Tibial artery (tissue), 4 donors: ENCODE data around the gene POLD4.

Source experiments
- DNase-seq, 2 donors: peaks; one replicate each; pipeline ENCODE4 v3.0.0-alpha.2; 2019
- H3K27ac ChIP-seq, 2 donors: fragments of 200-600 bp; sonication (generic) in 1 of 2; 1 replicate in 1 of 2; 2 replicates in 1 of 2; pipeline ENCODE4 v1.5.1; 2018 to 2019; ENCODE audit warnings: mild to moderate bottlenecking in 1 of 2
- H3K27me3 ChIP-seq, 2 donors: fragments of 200-600 bp; sonication (generic) in 1 of 2; one replicate each; pipeline versions ENCODE4 v1.5.1 to v1.6.0; 2016 to 2019
- H3K36me3 ChIP-seq, 3 donors: fragments of 200-600 bp; sonication (generic) in 2 of 3; one replicate each; pipeline ENCODE4 v1.5.1; 2016 to 2019; ENCODE audit warnings: mild to moderate bottlenecking in 2 of 3
- H3K4me1 ChIP-seq, 4 donors: fragments of 200-600 bp; sonication (generic) in 2 of 4; 1 replicate in 3 of 4; 2 replicates in 1 of 4; pipeline ENCODE4 v1.5.1; 2016 to 2019
- H3K4me3 ChIP-seq, 2 donors: fragments of 200-600 bp; sonication (generic) in 1 of 2; 1 replicate in 1 of 2; 2 replicates in 1 of 2; pipeline ENCODE4 v1.5.1; 2018 to 2019; ENCODE audit warnings: mild to moderate bottlenecking in 2 of 2
- H3K9me3 ChIP-seq, 3 donors: fragments of 200-600 bp; sonication (generic) in 1 of 3; one replicate each; pipeline ENCODE4 v1.5.1; 2016 to 2019
- intact Hi-C: fragments of 100-400 bp; cut with DNase I; formaldehyde crosslinking; loops from one replicate; pipeline ENCODE4 v1.15.0; 2023; ENCODE audit warnings: low total_unique reads
- TF ChIP-seq, protein P1 (sequence below), 2 experiments: fragments of 200-600 bp in 1 of 2; fragments of 450-650 bp in 1 of 2; IDR thresholded peaks; one replicate each; pipeline ENCODE4 v1.5.1; 2017 to 2019; ENCODE audit warnings: antibody characterized with exemption in 2 of 2, mild to moderate bottlenecking in 1 of 2, moderate library complexity in 1 of 2

The POLD4 gene

DNA sequence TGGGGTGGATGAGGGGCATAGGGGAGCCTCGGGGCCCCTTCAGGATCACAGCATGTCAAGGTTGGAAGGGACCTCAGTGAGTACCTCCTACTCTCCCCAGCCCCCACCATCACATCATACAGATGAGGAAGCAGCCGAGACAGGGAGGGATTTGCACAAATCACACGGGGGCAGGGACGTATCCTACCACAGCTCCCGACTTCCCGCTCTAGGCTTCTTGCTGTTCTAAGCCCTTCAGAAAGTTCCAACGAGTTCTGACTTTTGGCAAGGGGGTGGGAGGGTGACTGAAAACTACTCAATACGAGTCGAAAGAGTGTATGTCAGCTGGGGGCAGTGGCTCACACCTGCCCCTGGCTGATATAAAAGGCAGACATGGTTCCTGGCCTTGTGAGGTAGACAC, 33.7 kb upstream of the POLD4 start:
- no peaks in the 10 kb centered on the region for H3K36me3 ChIP-seq
- peaks cover 0 to 23% (median 19%) of the 10 kb centered on the region in 4 donors for H3K4me1 ChIP-seq
- no peak for DNase-seq
- TF ChIP-seq, protein P1, sequence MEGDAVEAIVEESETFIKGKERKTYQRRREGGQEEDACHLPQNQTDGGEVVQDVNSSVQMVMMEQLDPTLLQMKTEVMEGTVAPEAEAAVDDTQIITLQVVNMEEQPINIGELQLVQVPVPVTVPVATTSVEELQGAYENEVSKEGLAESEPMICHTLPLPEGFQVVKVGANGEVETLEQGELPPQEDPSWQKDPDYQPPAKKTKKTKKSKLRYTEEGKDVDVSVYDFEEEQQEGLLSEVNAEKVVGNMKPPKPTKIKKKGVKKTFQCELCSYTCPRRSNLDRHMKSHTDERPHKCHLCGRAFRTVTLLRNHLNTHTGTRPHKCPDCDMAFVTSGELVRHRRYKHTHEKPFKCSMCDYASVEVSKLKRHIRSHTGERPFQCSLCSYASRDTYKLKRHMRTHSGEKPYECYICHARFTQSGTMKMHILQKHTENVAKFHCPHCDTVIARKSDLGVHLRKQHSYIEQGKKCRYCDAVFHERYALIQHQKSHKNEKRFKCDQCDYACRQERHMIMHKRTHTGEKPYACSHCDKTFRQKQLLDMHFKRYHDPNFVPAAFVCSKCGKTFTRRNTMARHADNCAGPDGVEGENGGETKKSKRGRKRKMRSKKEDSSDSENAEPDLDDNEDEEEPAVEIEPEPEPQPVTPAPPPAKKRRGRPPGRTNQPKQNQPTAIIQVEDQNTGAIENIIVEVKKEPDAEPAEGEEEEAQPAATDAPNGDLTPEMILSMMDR (IDR thresholded peaks at IDR 0.05), result no peak
- H3K9me3 ChIP-seq, result no peaks in the 10 kb centered on the region
- no peak overlapping the region for H3K27ac ChIP-seq
- H3K4me3 ChIP-seq, result no peak overlapping the region
- H3K27me3 ChIP-seq, result no peaks in the 10 kb centered on the region
- intact Hi-C loops, result no loop called here

DNA sequence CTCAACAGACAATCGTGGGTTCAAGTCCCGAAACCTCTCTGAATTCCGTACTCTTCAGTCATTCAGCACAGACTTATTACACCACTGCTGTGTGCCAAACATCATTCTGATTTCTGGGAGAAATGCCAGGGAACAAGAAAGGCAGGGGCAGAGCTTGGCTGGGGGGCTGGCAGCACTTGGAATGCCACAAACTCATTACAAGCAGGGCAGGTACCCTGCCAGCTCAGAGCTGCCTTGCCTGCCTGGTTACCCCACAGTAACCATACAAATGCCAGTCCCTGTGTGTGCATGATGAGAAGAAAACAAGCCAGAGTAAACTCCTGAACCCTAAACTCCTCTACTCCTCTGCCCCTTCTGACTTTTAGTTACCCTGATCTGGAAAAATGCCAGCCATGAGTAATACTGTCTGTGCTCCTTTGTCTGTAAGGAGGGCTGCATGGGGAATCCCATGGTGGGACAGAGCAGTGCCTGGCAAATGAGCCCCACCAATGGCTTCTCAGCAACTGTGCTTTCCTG, 31.6 kb upstream of the POLD4 start:
- peak overlapping the region; percentile 6 to 18 for H3K27ac ChIP-seq

DNA sequence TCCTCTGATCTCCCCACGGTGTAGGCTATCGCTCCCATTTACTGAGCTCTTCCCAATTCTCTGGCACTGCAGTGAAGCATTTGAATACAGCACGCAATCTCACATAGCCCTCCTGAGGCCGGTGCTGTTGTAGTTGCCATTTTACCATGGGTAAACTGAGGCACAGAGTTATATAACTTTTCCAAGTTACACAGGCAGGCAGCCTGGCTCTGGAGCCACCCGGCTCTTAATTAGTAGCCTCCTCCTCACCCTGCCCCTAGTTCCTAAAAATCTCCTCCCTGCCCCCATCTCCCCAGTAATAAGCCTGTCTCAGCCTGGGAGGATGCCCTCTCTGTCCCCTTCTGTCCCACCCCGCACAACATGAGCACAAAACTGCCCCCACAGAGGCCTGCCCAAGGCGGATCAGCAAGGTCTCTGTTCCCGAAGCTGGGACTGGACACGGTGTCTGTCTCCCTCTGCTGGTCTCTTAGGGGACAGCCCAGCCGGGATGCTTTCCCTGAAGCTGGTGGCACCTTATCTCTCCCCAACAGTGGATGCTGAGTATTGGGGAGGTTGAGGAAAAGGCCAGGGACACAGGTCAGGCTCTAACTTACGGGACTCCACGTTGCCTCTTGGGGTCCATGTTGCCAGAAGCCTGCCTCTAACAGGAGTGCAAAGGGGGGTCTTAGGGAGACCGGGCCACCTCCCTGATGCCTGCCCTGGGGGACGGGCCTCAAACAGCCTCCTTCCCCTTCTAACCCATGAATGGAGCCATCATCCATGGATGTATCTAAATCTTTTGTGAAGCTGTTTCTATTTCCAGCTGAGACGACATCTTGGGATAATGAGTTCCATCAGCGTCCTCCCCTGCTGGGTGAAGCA, 29.2 kb upstream of the POLD4 start:
- H3K9me3 ChIP-seq, result no peaks in the 10 kb centered on the region
- no peak overlapping the region for H3K27ac ChIP-seq
- H3K4me3 ChIP-seq, result no peak overlapping the region
- peak; percentile 78 to 88 for DNase-seq
- peaks cover 0 to 10% (median 8%) of the 10 kb centered on the region in 4 donors for H3K4me1 ChIP-seq
- intact Hi-C loops, result loop anchor here (2.0 kb wide), 1 partner anchor 34 kb away; no protein-coding TSS in a partner anchor
- H3K27me3 ChIP-seq, result peaks cover 0 to 7% of the 10 kb centered on the region in 2 donors
- H3K36me3 ChIP-seq, result no peaks in the 10 kb centered on the region
- TF ChIP-seq, protein P1 (IDR thresholded peaks at IDR 0.05), result peak; percentile 98 to 99

More for the DNA sequence above, 31.6 kb upstream of the POLD4 start:
- TF ChIP-seq, protein P1 (IDR thresholded peaks at IDR 0.05), result no peak
- intact Hi-C loops, result no loop called here
- DNase-seq, result no peak
- Histone ChIP-seq H3K9me3 (no peaks in the 10 kb centered on the region), H3K36me3 (no peaks in the 10 kb centered on the region), H3K4me1 (peaks cover 0 to 10% (median 8%) of the 10 kb centered on the region in 4 donors), H3K4me3 (no peak overlapping the region), H3K27me3 (peaks cover 0 to under 1% of the 10 kb centered on the region in 2 donors)

DNA sequence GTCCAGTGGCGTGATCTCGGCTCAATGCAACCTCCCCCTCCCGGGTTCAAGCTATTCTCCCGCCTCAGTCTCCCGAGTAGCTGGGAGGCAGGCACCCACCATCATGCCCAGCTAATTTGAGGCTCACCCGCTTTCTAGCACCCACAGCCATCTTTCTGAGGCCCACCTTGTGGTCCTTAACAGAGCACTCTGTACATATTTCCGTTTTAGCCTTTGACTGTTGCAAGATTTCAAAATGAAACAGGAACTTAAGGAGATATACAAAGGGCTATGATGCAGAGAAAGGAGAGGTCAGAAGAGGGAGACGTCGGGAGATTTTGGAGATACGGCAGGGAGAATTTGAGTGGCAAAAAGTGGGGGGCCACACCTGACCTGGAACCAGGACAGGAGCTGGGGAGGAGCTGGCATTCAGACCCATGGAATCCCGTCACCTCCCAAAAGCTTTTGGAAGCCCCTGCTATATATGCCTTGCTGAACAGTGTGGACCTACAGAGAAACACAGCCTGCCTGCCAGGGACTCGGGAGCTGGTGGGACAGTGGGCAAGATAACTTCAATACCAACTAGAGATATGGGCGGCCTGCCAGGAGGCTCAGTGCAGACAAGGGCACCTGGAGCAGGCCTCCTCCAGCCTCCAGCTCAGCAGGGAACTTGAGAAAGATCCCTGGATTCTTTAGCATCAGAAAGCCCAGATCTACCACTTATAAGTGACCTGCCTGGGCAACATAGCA, 28.1 kb upstream of the POLD4 start:
- DNase-seq, result peak in 1 of 2 donors; percentile 63
- no peak overlapping the region for H3K27ac ChIP-seq
- intact Hi-C loops, result no loop called here
- peaks cover 0 to 10% (median 8%) of the 10 kb centered on the region in 4 donors for H3K4me1 ChIP-seq
- TF ChIP-seq, protein P1 (IDR thresholded peaks at IDR 0.05), result no peak
- H3K27me3 ChIP-seq, result peaks cover 0 to 10% of the 10 kb centered on the region in 2 donors
- no peaks in the 10 kb centered on the region for H3K9me3 ChIP-seq
- no peak overlapping the region for H3K4me3 ChIP-seq
- H3K36me3 ChIP-seq, result no peaks in the 10 kb centered on the region
